GM11168 (cell line): ENCODE results near the gene LDAH.
"Not testable (repeated sequence)": the region's sequence is repeated elsewhere in the genome, so short reads cannot be mapped to it uniquely, and the experiment has no call there.

Experiments used
- in situ Hi-C: fragments of 300-500 bp; cut with MboI; formaldehyde crosslinking; loops from one replicate; pipeline ENCODE4 v1.12.0; 2022; ENCODE audit warnings: low sequenced_read_pairs; ENCODE audit not compliant: unreplicated experiment

The LDAH gene

DNA sequence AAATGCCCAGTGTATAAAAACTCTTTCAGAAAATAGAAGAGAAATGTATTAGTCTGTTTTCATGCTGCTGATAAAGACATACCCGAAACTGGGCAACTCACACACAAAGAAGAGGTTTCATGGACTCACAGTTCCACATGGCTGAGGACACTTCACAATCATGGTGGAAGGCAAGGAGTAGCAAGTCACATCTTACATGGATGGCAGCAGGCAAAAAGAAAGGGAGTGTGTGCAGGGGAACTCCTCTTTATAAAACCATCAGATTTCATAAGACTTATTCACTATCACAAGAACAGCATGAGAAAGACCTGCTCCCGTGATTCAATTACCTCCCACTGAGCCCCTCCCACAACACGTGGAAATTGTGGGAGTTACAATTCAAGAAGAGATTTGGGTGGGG, 29.0 kb downstream of the LDAH start:
- in situ Hi-C loops: not testable (repeated sequence)

DNA sequence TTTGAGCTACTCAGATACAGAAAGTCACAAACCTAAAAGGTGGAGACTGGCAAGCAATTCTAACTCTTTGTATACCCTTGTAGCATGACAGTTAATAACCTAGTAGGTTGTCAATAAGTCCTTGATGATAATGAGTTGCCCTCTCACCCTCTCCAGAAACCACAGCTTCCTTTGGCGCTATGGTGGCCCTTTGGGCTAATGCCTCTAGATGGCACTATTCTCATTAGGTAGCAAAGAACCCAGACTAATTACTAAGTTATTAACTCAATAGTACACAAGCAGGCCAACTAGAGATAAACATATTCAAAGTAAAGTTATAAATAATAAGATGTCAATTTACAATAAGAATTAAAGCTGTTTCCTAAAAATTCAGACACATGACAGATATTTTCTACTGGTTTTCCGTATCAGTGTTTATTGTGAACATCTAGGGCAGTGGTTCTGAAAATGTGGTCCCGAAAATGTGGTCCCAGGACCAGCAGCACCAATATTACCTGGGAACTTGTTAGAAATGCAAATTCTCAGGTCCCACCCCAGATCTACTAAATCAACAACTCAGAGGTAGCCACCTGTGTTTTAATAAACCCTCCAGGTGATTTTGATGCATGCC, 41.1 kb downstream of the LDAH start:
- in situ Hi-C loops: loop anchor here (5.0 kb wide), 1 partner anchor 196 kb away; no protein-coding TSS in a partner anchor

DNA sequence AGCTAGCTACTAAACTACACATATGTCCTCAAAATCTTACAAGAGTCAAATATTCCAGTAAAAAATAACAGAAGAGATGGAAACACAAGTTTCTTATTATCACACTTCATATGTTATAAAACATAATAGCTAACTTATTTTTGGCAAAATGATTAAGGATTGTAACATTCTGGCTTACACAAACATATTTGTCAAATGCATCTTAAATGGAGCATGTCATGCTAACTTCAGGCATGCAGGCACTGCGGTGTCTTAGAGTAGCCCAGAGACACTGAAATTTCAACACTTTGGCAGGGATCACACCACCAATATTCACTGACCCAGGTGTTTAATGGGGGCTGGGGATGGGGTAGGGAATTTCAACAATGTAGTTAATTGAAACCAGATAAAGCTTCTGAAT, 51.6 kb downstream of the LDAH start:
- in situ Hi-C loops: no loop called here

GRCh38 chr2:20766798-20767644, 55.9 kb downstream of the LDAH start:
- in situ Hi-C loops: no loop called here

- in situ Hi-C loops: no loop called here
These were observed 56.7 kb downstream of the LDAH start for GRCh38 chr2:20766213-20766612.

DNA sequence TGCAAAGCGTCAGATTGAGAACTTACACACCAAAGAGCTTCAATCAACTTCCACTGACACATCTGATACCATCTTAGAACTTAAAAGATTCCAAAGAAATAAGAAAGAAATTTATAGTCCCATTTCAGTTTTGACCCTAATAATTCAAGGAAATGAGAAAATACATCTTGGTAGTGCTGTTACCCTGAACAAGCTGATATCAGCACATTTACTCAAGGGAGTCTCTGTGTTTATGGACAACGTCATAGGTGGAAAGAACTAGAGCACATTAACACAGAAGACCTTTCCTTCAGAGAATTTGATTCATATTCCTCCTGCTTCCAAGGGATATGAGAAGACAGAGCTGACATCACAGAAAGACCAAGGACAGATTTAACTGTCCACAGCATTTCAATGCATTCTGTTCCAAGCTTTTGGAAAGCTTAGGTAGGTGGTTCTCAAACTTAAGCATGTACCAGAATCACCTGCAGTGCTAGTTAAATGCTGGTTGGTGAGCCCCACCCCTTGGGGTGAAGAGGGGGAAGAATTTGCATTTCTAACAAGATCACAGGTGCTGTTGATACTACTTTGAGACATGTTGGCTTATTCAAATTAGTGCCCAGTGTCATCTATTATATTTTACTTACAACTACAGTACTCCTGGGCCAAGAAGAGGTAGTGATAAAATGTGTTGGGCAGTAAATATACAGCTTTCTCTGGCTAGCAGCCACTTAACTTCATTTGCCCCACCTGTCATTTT, 59.8 kb downstream of the LDAH start:
- in situ Hi-C loops: no loop called here

GRCh38 chr2:20759487-20759886, 63.4 kb downstream of the LDAH start:
- in situ Hi-C loops: no loop called here

DNA sequence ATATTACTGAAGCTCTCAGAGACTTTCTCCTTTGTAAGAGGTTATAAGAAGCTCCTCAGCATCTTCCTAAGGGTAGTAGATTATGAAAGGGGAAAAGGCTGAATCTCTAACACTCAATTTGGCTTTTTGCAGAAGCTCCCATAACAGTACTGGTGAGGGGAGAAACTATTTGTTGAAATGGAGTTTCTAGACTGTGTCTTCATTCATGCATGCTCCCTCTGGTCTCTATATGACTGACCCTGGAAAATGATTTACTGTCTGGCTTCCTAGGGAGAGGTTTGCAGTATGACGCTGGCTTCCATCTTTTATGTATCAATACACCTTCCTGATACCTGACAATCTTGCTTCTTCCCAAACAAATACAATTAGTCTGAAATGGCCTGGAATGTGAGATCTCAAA, 63.9 kb downstream of the LDAH start:
- in situ Hi-C loops: no loop called here

DNA sequence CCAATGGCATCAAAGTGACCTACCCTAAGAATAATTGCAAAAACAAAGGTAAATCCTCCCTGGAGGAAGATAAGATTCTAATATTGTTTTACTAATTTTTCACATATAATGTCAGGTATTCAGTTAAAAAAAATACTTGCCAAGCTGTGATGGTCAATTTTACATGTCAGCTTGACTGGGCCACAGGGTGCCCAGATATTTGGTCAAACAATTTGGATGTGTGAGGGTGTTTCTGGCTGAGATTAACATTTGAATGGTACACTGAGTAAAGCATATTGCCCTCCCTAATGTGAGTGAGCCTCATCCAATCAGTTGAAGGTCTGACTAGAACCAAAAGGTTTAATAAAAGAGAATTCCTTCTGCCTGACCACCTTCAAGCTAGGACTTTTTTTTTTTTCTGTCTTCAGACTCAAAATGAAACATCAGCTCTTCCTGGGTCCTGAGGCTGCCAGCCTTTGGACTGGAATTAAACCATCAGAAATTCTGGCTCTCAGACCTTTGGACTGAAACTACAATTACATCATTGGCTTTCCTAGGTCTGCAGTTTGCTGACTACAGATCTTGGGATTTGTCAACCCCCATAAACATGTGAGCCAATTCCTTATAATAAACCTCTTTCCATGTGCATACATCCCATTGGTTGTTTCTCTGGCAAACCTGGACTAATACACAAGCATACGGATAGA, 65.4 kb downstream of the LDAH start:
- in situ Hi-C loops: no loop called here

GRCh38 chr2:20755132-20755800, 67.6 kb downstream of the LDAH start:
- in situ Hi-C loops: no loop called here

- in situ Hi-C loops: no loop called here
These were observed 70.6 kb downstream of the LDAH start for GRCh38 chr2:20752293-20752692.

- in situ Hi-C loops: no loop called here
These were observed 75.6 kb downstream of the LDAH start for GRCh38 chr2:20747317-20747716.

DNA sequence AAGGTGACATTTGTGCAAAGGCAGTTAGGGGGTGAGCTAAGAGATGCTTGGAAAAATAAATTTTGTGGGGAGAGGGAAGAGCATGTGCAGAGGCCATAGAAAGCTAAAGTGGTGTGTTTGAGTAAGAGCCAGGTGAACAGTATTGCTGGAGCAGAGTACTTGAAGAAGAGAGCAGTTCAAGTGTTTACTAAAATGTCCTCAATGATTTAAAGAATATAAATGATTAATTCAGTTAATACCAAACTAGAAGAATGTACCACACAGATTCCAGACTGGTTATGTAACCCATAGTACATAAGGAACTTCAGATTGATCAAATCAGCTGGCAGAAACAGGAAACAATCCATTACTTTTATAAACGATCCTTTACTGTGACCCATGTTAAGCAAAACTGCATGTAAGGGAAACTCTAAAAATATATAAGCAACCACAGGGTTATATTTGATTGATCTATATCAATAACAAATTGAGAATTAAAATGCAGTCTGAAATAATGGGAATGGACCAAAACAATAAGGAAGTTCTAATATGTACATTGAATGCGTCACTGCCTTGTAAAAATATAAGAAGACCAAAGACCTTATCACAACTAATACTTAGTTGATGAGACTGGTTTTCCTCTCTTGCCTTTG, 76.9 kb downstream of the LDAH start:
- in situ Hi-C loops: no loop called here

- in situ Hi-C loops: no loop called here
These were observed 78.2 kb downstream of the LDAH start for GRCh38 chr2:20744366-20745335.

- in situ Hi-C loops: no loop called here
These were observed 84.1 kb downstream of the LDAH start for GRCh38 chr2:20738772-20739171.

- in situ Hi-C loops: no loop called here
These were observed 85.4 kb downstream of the LDAH start for GRCh38 chr2:20737505-20737904.

DNA sequence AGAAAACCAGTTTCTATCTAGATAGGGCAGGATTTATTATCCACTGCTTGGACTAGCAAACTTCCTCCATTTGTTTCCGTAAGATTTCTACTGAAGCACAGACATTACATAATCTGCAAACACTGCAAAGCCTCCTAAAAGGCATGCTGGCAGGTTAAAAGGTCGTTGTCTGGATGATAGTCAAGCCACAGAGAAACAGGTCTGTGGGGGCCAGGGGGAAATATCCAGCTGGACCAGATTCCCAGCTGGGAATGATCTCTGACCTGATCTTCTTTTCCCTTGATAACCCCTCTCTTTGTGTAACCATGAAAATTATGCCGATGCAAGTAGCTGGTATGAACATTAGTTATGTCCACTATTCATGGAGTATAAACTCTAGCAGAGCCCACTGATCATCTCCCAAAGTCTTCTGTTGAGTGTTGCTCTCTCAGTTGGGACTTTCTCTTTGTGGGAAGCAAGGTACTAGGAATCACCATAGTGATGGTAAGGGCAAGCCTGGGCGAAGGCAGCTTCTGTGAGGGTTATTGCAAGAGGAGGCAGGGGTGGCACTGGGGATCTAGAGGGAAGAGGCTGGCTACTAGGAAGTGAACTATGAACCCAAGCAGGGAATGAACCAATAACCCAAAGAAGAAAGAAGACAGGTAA, 94.7 kb downstream of the LDAH start:
- in situ Hi-C loops: no loop called here

DNA sequence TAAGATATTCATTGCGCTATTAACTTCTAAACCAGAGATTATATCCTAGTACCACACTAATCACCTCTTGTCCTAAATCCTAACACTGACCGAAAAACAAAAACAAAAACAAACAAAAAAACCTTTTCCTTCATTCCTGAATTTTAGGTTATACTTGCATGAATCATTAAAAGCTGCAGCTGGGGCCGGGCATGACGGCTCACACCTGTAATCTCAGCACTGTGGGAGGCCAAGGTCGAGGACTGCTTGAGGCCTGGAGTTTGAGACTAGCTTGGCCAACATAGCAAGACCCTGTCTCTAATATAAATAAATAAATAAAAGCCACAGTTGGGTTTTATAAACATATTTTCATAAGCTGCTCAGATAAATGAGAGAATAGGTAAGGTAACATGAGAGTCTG, 96.0 kb downstream of the LDAH start:
- in situ Hi-C loops: no loop called here
